HG02759 (cell line): ENCODE data around the gene LDHAL6B.

Experiments
- ATAC-seq: cut with Tn5 transposase; IDR thresholded peaks from one replicate; pipeline ENCODE4 v1.9.1; 2021; ENCODE audit warnings: mild to moderate bottlenecking, moderate library complexity; ENCODE audit not compliant: unreplicated experiment

The LDHAL6B gene

GRCh38 chr15:59216911-59217310 is 10.3 kb downstream of the LDHAL6B start:
- no peak for ATAC-seq

- ATAC-seq: no peak
These were observed 11.3 kb downstream of the LDHAL6B start for GRCh38 chr15:59217876-59218498.

GRCh38 chr15:59218710-59219109 is 12.1 kb downstream of the LDHAL6B start:
- ATAC-seq: no peak

GRCh38 chr15:59221511-59222505 is 15.2 kb downstream of the LDHAL6B start:
- ATAC-seq: no peak

GRCh38 chr15:59222906-59223550 is 16.4 kb downstream of the LDHAL6B start:
- ATAC-seq: no peak

GRCh38 chr15:59223736-59224135 is 17.1 kb downstream of the LDHAL6B start:
- no peak for ATAC-seq

GRCh38 chr15:59224474-59224873 is 17.8 kb downstream of the LDHAL6B start:
- no peak for ATAC-seq

- no peak for ATAC-seq
These were observed 20.4 kb downstream of the LDHAL6B start for GRCh38 chr15:59227021-59227420.

GRCh38 chr15:59229015-59229414 is 22.4 kb downstream of the LDHAL6B start:
- no peak for ATAC-seq

GRCh38 chr15:59229453-59229852 is 22.8 kb downstream of the LDHAL6B start:
- no peak for ATAC-seq

- ATAC-seq: no peak
These were observed 23.9 kb downstream of the LDHAL6B start for GRCh38 chr15:59230531-59231055.

GRCh38 chr15:59232476-59232875 is 25.8 kb downstream of the LDHAL6B start:
- ATAC-seq: no peak

- no peak for ATAC-seq
These were observed 29.8 kb downstream of the LDHAL6B start for GRCh38 chr15:59236394-59236793.

- peak; percentile 66 for ATAC-seq
These were observed 30.6 kb downstream of the LDHAL6B start for GRCh38 chr15:59237119-59237855.

- ATAC-seq: peak; percentile 68
These were observed 31.3 kb downstream of the LDHAL6B start for GRCh38 chr15:59237924-59238331.

GRCh38 chr15:59240036-59240435 is 33.4 kb downstream of the LDHAL6B start:
- no peak for ATAC-seq

GRCh38 chr15:59242649-59243048 is 36.0 kb downstream of the LDHAL6B start:
- ATAC-seq: no peak

GRCh38 chr15:59243622-59244021 is 37.0 kb downstream of the LDHAL6B start:
- ATAC-seq: no peak

- ATAC-seq: peak; percentile 95
These were observed 37.7 kb downstream of the LDHAL6B start for GRCh38 chr15:59244337-59244736.

GRCh38 chr15:59245559-59245958 is 38.9 kb downstream of the LDHAL6B start:
- ATAC-seq: no peak

- no peak for ATAC-seq
These were observed 40.7 kb downstream of the LDHAL6B start for GRCh38 chr15:59247364-59247763.
